Stimulated activated CD4-positive, alpha-beta T cell treated with anti-CD3 and anti-CD28 coated beads, Interleukin-1b, Interleukin-23, amount 100 ng/mL, for 48 hours (primary cell): ENCODE measurements around the gene CSF2RB.

Source experiments
- DNase-seq: peaks from one replicate; pipeline ENCODE4 v3.0.0-alpha.2; 2020

CSF2RB gene

DNA sequence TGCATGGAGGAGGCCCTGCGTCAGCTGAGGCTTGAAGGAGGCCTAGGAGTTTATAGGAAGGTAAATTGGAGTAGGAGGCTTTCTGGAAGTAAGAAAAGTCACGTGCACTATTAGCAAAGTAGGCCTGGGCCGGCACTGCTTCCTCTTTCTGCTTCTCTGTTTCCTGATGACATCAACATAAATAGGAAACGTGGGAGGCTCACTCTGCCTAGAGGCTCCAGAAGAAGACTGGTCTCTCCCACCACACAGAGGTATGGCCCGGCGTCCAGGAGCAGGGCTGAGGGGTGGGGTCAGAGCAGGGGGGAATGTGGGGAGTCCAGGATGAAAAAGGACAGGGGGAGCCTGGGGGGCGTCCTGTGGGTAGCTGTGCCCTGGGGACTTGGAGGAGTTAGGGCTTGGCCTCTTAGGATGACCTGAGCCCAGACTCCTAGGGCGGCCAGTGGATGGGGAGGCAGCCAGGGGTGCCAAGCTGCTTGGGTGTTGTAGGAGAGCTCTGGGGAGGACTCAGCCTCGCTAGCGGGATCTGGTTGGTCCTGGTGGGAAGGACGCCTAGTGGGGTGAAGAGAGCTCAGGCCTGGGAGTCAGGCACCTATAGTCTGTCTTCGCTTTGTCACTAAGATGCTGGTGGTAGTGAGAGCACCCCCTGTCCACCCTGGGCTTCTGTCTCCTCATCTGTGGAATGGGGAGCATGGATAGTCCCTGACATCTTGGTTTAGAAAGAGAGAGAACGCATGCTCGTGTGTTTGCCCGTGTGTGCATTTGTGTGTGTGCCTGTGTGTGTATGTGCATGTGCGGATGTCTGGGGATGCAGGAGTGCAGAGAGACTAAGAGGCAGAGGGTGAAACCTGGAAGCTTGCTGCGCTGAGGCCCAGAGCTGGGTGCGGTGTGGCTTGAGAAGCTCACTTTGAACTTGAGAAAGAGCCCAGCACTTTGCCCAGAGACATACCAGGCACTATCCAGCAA is at the start of gene CSF2RB:
Gene CSF2RB, plus strand, starts transcription at position 202 of the 963 bp plus-strand sequence. CDS start 8,580 bp downstream, outside the sequence.
- no peak for DNase-seq

DNA sequence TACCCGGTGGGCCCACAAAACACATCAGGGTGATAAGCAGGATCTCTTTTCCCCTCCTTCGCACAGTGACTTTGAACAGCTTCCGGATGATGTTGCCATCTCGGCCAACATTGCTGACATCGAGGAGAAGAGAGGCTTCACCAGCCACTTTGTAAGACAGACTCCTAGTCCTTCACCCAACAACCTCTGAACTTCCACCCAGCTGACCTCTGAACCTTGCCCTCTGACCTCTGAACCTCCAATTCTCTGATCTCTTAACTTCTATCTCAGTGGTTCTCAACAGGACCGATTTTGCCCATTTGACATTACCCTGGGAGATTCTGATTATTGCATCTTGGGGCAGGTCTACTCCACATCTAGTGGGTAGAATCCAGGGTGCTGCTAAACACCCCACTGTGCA is 49.4 kb upstream of the CSF2RB start:
- DNase-seq: no peak

DNA sequence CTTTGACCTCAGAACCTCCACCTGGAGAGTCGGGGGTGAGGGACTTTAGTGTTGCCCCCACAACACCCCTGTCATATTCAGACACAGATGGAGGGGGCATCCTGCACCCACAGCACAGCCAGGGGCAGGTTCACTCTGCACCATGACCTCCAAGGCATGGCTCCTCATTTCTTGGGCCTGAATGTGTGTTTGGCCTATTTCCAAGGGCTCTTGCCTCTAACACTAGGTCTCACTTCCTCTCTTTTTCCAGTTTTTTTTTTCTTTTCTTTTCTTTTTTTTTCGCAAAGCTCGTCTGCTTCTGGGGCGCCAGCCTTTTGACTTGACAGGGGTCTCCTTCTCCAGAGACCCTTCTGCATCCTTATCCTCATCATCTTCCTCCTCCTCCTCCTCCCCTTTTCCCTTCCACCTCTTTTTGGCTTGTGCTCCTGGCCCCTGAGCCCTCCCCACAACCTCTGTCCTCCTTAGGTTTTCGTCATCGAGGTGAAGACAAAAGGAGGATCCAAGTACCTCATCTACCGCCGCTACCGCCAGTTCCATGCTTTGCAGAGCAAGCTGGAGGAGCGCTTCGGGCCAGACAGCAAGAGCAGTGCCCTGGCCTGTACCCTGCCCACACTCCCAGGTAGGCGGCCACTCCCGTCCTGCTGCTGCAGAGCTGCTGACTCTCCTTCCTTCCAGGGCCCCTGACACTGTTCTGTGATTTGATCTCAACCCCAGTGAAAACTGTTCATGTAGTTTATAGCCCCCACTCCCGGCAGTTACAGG is 48.8 kb upstream of the CSF2RB start:
- no peak for DNase-seq

- no peak for DNase-seq
Measured at GRCh38 chr22:36865346-36865745, 48.1 kb upstream of the CSF2RB start.

DNA sequence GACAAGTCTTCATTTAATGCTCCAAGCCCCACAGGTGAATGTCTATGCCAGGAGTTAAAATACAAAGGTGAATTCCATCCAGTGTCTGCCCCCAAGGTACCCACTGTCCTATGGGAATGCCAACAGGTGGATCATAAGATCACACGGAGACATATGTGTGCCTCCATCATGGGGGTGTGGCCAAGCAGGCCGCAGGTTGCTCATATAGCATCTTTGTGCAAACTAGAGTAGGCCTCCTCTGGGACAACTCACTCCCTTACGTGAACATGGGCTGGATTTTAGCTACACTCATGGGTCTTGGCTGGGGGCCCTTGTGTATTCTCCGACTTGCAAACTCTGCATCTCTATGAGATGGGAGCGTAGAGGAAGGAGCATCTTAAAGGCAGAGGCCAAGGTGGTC is 45.7 kb upstream of the CSF2RB start:
- DNase-seq: no peak

GRCh38 chr22:36868546-36869181 is 44.8 kb upstream of the CSF2RB start:
- no peak for DNase-seq

DNA sequence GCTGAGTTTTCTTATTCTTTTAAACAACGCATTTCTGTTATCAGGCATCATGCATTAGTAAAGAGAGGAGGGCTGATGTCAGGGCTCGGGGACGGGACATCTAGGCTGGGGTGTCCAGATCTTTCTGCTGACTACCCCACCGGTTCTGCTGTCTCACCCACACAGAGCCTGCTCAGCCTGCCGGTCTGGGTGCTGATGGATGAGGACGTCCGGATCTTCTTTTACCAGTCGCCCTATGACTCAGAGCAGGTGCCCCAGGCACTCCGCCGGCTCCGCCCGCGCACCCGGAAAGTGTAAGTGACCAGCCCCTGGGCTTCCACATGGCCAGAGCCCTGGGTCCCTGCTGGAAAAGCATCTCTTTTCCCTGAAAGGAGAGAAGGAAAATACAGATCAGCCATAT is 43.2 kb upstream of the CSF2RB start:
- no peak for DNase-seq

DNA sequence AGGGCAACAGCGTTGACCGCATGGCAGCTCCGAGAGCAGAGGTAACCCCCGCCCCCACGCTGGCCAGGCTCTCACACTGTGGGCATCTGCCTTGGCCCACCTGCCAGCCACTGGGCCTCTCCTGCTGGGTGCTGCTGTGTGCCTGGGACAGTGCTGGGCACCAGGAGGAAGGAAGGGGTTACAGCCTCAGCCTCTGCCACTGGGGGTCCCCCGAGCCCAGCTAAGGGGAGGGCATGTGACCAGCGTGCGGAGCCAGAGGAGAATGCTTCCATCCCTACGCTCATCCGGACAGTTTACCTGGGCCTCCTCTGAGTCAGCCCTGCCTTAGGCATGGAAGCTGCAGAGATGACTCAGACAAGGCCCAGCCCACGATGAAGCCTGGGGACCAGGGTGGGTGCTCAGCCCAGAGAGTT is 41.8 kb upstream of the CSF2RB start:
- no peak for DNase-seq

DNA sequence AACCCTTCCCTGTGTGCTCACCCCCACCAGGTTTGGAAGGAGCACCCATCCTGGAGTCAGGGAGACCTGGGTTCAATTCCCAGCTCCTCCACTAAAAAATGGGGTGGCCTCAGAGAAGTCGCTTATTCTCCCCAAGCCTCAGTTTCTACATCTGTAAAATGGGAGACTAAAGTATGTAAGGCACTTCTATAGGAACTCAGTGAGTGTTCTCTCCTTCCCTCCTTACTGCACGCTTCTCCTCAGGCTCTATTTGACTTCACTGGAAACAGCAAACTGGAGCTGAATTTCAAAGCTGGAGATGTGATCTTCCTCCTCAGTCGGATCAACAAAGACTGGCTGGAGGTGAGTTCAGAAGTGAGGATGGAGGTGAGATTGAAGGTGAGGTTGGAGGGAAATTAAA is 41.3 kb upstream of the CSF2RB start:
- no peak for DNase-seq

GRCh38 chr22:36872866-36873498 is 40.4 kb upstream of the CSF2RB start:
- DNase-seq: no peak

- peak; percentile 33 for DNase-seq
Measured at GRCh38 chr22:36873614-36874308, 39.7 kb upstream of the CSF2RB start.

DNA sequence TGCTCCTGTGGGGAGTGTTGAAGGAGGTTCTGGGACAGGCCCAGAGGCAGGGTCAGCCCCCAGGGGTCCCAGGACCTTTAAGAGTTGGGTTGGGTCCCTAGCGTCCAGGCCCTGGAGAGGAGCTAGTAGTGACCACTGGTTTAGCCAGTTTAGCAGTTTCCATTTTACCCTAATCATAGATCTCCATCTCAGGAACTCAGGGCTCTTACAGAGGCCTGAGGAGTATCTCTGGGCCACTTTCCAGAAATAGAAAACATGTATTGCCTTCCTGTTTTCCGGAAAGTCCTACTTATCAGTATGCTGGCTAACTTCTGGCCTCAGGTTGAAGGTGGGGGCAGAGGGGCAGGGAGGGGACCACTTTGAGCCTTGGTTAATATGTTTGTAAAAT is 39.1 kb upstream of the CSF2RB start:
- no peak for DNase-seq

- DNase-seq: no peak
Measured at GRCh38 chr22:36874736-36875135, 38.7 kb upstream of the CSF2RB start.

GRCh38 chr22:36875741-36876140 is 37.7 kb upstream of the CSF2RB start:
- DNase-seq: no peak

GRCh38 chr22:36879775-36880174 is 33.7 kb upstream of the CSF2RB start:
- DNase-seq: no peak

GRCh38 chr22:36881504-36882245 is 31.8 kb upstream of the CSF2RB start:
- DNase-seq: no peak

DNA sequence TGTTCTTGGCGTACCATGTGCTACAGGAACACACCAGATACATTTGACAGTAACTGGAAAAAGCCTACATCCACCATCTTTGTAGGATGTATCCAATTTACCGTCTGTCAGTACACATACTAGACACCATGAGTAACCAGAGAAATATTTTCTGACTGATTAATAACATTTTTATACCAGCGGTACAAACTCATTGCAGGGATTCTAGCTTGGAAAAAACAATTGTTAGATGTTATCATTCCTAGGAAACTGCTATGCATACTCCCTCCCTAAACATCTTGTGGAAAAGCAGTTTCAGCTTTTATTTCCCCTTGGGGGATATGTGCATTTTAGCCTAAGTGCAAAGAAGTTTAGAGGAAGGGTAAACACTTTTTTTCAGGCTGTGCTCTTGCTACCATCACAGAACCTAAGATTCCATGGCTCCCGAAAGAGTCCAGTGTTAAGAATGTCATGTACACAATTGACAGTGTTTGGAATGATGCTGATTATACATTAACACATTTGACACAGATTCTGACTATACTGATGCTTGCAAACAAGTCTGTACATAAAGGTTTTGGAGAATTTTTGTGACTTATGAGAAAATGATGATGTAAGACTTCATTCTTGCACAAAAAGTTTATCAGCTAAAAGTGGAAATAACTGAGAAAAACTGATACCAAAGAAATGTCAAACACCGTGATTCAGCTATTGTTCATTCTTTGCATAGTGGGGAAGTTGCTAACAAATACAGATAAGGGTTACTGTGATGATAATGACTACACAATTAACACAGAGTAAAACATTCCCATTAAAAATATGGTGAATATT is 28.9 kb upstream of the CSF2RB start:
- DNase-seq: no peak

- no peak for DNase-seq
Measured at GRCh38 chr22:36885474-36885873, 28.0 kb upstream of the CSF2RB start.

- no peak for DNase-seq
Measured at GRCh38 chr22:36886016-36886415, 27.4 kb upstream of the CSF2RB start.

GRCh38 chr22:36887162-36887561 is 26.3 kb upstream of the CSF2RB start:
- no peak for DNase-seq

GRCh38 chr22:36891646-36892045 is 21.8 kb upstream of the CSF2RB start:
- DNase-seq: no peak
